Activated naive CD8-positive, alpha-beta T cell (primary cell): ENCODE data around the gene FOSL1.

Experiments
- H3K27ac Mint-ChIP-seq: one replicate; pipeline ENCODE4 v1.8.0; 2021; ENCODE audit warnings: mixed read lengths
- H3K27me3 Mint-ChIP-seq: one replicate; pipeline ENCODE4 v1.8.0; 2021; ENCODE audit warnings: mixed read lengths
- H3K36me3 Mint-ChIP-seq: one replicate; pipeline ENCODE4 v1.8.0; 2021; ENCODE audit warnings: mixed read lengths
- H3K4me1 Mint-ChIP-seq: one replicate; pipeline ENCODE4 v1.8.0; 2021; ENCODE audit warnings: low read depth, mixed read lengths
- H3K4me3 Mint-ChIP-seq: one replicate; pipeline ENCODE4 v1.8.0; 2021; ENCODE audit warnings: mild to moderate bottlenecking, mixed read lengths
- H3K9me3 Mint-ChIP-seq: one replicate; pipeline ENCODE4 v1.8.0; 2021; ENCODE audit warnings: low read depth, mixed read lengths

FOSL1 gene

GRCh38 chr11:65928667-65929066 lies 28.5 kb upstream of the FOSL1 start:
- Mint-ChIP-seq H3K9me3 (no peaks in the 10 kb centered on the region), H3K4me3 (peak overlapping the region; percentile 80), H3K27me3 (no peaks in the 10 kb centered on the region), H3K36me3 (no peaks in the 10 kb centered on the region), H3K4me1 (peaks cover 41% of the 10 kb centered on the region), H3K27ac (peak overlapping the region; percentile 94)

GRCh38 chr11:65927904-65928397 lies 27.8 kb upstream of the FOSL1 start:
- Mint-ChIP-seq H3K36me3 (no peaks in the 10 kb centered on the region), H3K4me3 (peak overlapping the region; percentile 80), H3K9me3 (no peaks in the 10 kb centered on the region), H3K27me3 (no peaks in the 10 kb centered on the region), H3K27ac (peak overlapping the region; percentile 94), H3K4me1 (peaks cover 43% of the 10 kb centered on the region)

- Mint-ChIP-seq H3K9me3 (no peaks in the 10 kb centered on the region), H3K4me1 (peaks cover 39% of the 10 kb centered on the region), H3K27me3 (no peaks in the 10 kb centered on the region), H3K27ac (no peak overlapping the region), H3K36me3 (no peaks in the 10 kb centered on the region), H3K4me3 (no peak overlapping the region)
Measured at GRCh38 chr11:65925397-65925796, 25.2 kb upstream of the FOSL1 start.

GRCh38 chr11:65922565-65922964 lies 22.4 kb upstream of the FOSL1 start:
- peak overlapping the region; percentile 34 for H3K4me3 Mint-ChIP-seq
- peak overlapping the region; percentile 24 for H3K27ac Mint-ChIP-seq
- H3K9me3 Mint-ChIP-seq: no peaks in the 10 kb centered on the region
- H3K36me3 Mint-ChIP-seq: no peaks in the 10 kb centered on the region
- peaks cover 28% of the 10 kb centered on the region for H3K4me1 Mint-ChIP-seq
- H3K27me3 Mint-ChIP-seq: no peaks in the 10 kb centered on the region

- H3K27me3 Mint-ChIP-seq: no peaks in the 10 kb centered on the region
- peak overlapping the region; percentile 25 for H3K4me3 Mint-ChIP-seq
- H3K9me3 Mint-ChIP-seq: no peaks in the 10 kb centered on the region
- peaks cover 26% of the 10 kb centered on the region for H3K4me1 Mint-ChIP-seq
- H3K36me3 Mint-ChIP-seq: no peaks in the 10 kb centered on the region
- no peak overlapping the region for H3K27ac Mint-ChIP-seq
Measured at GRCh38 chr11:65921876-65922275, 21.7 kb upstream of the FOSL1 start.

GRCh38 chr11:65921033-65921555 lies 20.9 kb upstream of the FOSL1 start:
- Mint-ChIP-seq H3K27me3 (no peaks in the 10 kb centered on the region), H3K4me1 (peaks cover 33% of the 10 kb centered on the region), H3K27ac (no peak overlapping the region), H3K36me3 (no peaks in the 10 kb centered on the region), H3K4me3 (peak overlapping the region; percentile 92), H3K9me3 (no peaks in the 10 kb centered on the region)

GRCh38 chr11:65920372-65920802 lies 20.2 kb upstream of the FOSL1 start:
- Mint-ChIP-seq H3K9me3 (no peaks in the 10 kb centered on the region), H3K4me3 (peak overlapping the region; percentile 92), H3K27me3 (no peaks in the 10 kb centered on the region), H3K4me1 (peaks cover 36% of the 10 kb centered on the region), H3K27ac (peak overlapping the region; percentile 16), H3K36me3 (no peaks in the 10 kb centered on the region)

- Mint-ChIP-seq H3K27me3 (no peaks in the 10 kb centered on the region), H3K27ac (peak overlapping the region; percentile 75), H3K36me3 (no peaks in the 10 kb centered on the region), H3K4me3 (peak overlapping the region; percentile 92), H3K4me1 (peaks cover 42% of the 10 kb centered on the region), H3K9me3 (no peaks in the 10 kb centered on the region)
Measured at GRCh38 chr11:65919573-65920371, 19.6 kb upstream of the FOSL1 start.

GRCh38 chr11:65919141-65919572 lies 19.0 kb upstream of the FOSL1 start, which contains the start of gene DRAP1:
TSS of gene DRAP1 (plus strand) at chr11:65919426. CDS start at chr11:65919502, 76 bp downstream.
- no peaks in the 10 kb centered on the region for H3K36me3 Mint-ChIP-seq
- peaks cover 45% of the 10 kb centered on the region for H3K4me1 Mint-ChIP-seq

GRCh38 chr11:65918211-65919140 lies 18.3 kb upstream of the FOSL1 start, which contains the start of gene C11orf68:
TSS of gene C11orf68 (minus strand) at chr11:65919062. CDS start at chr11:65919031, 31 bp downstream.
- Mint-ChIP-seq H3K4me3 (peak within 1 kb of the TSS; percentile 92), H3K27me3 (no peaks in the 10 kb centered on the region), H3K9me3 (no peaks in the 10 kb centered on the region), H3K4me1 (peaks cover 45% of the 10 kb centered on the region), H3K27ac (peak within 1 kb of the TSS; percentile 85), H3K36me3 (no peaks in the 10 kb centered on the region)

More at GRCh38 chr11:65919141-65919572, 19.0 kb upstream of the FOSL1 start, which contains the start of gene DRAP1:
- no peaks in the 10 kb centered on the region for H3K9me3 Mint-ChIP-seq
- no peaks in the 10 kb centered on the region for H3K27me3 Mint-ChIP-seq
- H3K27ac Mint-ChIP-seq: peak within 1 kb of the TSS; percentile 85
- H3K4me3 Mint-ChIP-seq: peak within 1 kb of the TSS; percentile 92

GRCh38 chr11:65917434-65918210 lies 17.4 kb upstream of the FOSL1 start:
- H3K4me3 Mint-ChIP-seq: peak overlapping the region; percentile 89
- H3K27ac Mint-ChIP-seq: peak overlapping the region; percentile 85
- H3K36me3 Mint-ChIP-seq: no peaks in the 10 kb centered on the region
- no peaks in the 10 kb centered on the region for H3K9me3 Mint-ChIP-seq
- no peaks in the 10 kb centered on the region for H3K27me3 Mint-ChIP-seq
- peaks cover 43% of the 10 kb centered on the region for H3K4me1 Mint-ChIP-seq

- Mint-ChIP-seq H3K9me3 (no peaks in the 10 kb centered on the region), H3K27ac (peak overlapping the region; percentile 77), H3K36me3 (no peaks in the 10 kb centered on the region), H3K27me3 (no peaks in the 10 kb centered on the region), H3K4me3 (peak overlapping the region; percentile 72), H3K4me1 (peaks cover 39% of the 10 kb centered on the region)
Measured at GRCh38 chr11:65917077-65917433, 16.9 kb upstream of the FOSL1 start.

- peaks cover 39% of the 10 kb centered on the region for H3K4me1 Mint-ChIP-seq
- H3K4me3 Mint-ChIP-seq: peak overlapping the region; percentile 72
- no peaks in the 10 kb centered on the region for H3K27me3 Mint-ChIP-seq
- H3K9me3 Mint-ChIP-seq: no peaks in the 10 kb centered on the region
- H3K27ac Mint-ChIP-seq: peak overlapping the region; percentile 77
- no peaks in the 10 kb centered on the region for H3K36me3 Mint-ChIP-seq
Measured at GRCh38 chr11:65916391-65916790, 16.2 kb upstream of the FOSL1 start.

GRCh38 chr11:65915821-65916251 lies 15.6 kb upstream of the FOSL1 start:
- no peak overlapping the region for H3K4me3 Mint-ChIP-seq
- no peaks in the 10 kb centered on the region for H3K36me3 Mint-ChIP-seq
- H3K27ac Mint-ChIP-seq: no peak overlapping the region

More at GRCh38 chr11:65915821-65916251, 15.6 kb upstream of the FOSL1 start:
- Mint-ChIP-seq H3K27me3 (no peaks in the 10 kb centered on the region), H3K9me3 (no peaks in the 10 kb centered on the region), H3K4me1 (peaks cover 38% of the 10 kb centered on the region)
